GM12878 (cell line): ENCODE results near the gene HDAC8. TPM values are rescaled to one million over a fixed set of nuclear protein-coding genes. Genes with fewer than 3 reads are reported as not detected.

Source experiments
- ATAC-seq: fragments of 200-7000 bp; cut with Tn5 transposase; 3 replicates; pipeline ENCODE4 v1.9.1; 2020; ENCODE audit warnings: mild to moderate bottlenecking, moderate library complexity
- BruUV-seq: library from RNA; stranded (reverse); fragments of 400-500 nt; replicated peaks from 2 replicates; lab custom pipeline; 2021; lab: Mats Ljungman, UMichigan
- CTCF ChIA-PET: fragments of 300-600 bp; sonication (Branson Sonifier 250); formaldehyde crosslinking; extraction: SDS; loops from one replicate; lab custom pipeline; 2021; ENCODE audit warnings: inconsistent platforms; lab: Yijun Ruan, JAX
- POLR2A ChIA-PET: fragments of 350-600 bp; formaldehyde crosslinking; extraction: SDS; loops from one replicate; lab custom pipeline; 2021; ENCODE audit warnings: inconsistent platforms; lab: Charles Lee
- RAD21 ChIA-PET: fragments of 300-600 bp; sonication (Branson Sonifier 250); formaldehyde crosslinking; loops from one replicate; lab custom pipeline; 2023; ENCODE audit warnings: antibody characterized with exemption; ENCODE audit not compliant: unreplicated experiment; lab: Charles Lee
- SMC1A ChIA-PET: fragments of 300-600 bp; sonication (Branson Sonifier 250); formaldehyde crosslinking; loops from one replicate; lab custom pipeline; 2023; ENCODE audit not compliant: unreplicated experiment, uncharacterized antibody; lab: Charles Lee
- DNase-seq: peaks from one replicate; pipeline ENCODE4 v3.0.0-alpha.2; 2011; ENCODE audit warnings: low read depth, low spot score
- FAIRE-seq: peaks from 3 replicates; lab custom pipeline; 2011; peaks lifted over from hg19 to GRCh38; lab: Jason Lieb, UNC
- H2AFZ ChIP-seq: 2 replicates; pipeline ENCODE4 v1.6.0; 2011; ENCODE audit warnings: low read depth, low read length, control low read depth; ENCODE audit not compliant: control insufficient read depth
- H3K27ac ChIP-seq: 2 replicates; pipeline ENCODE4 v1.5.1; 2011; ENCODE audit warnings: control low read depth; ENCODE audit not compliant: control insufficient read depth, insufficient read depth
- H3K27me3 ChIP-seq, 2 experiments: replicated peaks in 1 of 2; 2 replicates each; pipeline versions ENCODE4 v1.6.0 to v1.6.1; 2011; ENCODE audit warnings: low read length in 1 of 2; ENCODE audit not compliant: control insufficient read depth in 2 of 2, insufficient read depth in 2 of 2
- H3K36me3 ChIP-seq, 2 experiments: 2 replicates each; pipeline ENCODE4 v1.5.1; 2011; ENCODE audit warnings: low read length in 1 of 2; ENCODE audit not compliant: control insufficient read depth in 2 of 2, insufficient read depth in 2 of 2
- H3K4me1 ChIP-seq: 2 replicates; pipeline ENCODE4 v1.6.1; 2011; ENCODE audit warnings: mild to moderate bottlenecking, low read length, moderate library complexity, mixed read lengths; ENCODE audit not compliant: control insufficient read depth, insufficient read depth
- H3K4me2 ChIP-seq: 2 replicates; pipeline ENCODE4 v1.6.0; 2011; ENCODE audit warnings: control low read depth; ENCODE audit not compliant: control insufficient read depth, insufficient read depth
- H3K4me3 ChIP-seq: fragments of 200-600 bp; sonication (generic); 2 replicates; pipeline ENCODE4 v1.5.1; 2016
- H3K79me2 ChIP-seq: 2 replicates; pipeline ENCODE4 v1.6.0; 2011; ENCODE audit warnings: low read length; ENCODE audit not compliant: control insufficient read depth, insufficient read depth
- H3K9ac ChIP-seq: 2 replicates; pipeline ENCODE4 v1.8.0; 2011; ENCODE audit warnings: low read length, control low read depth, mixed read lengths; ENCODE audit not compliant: control insufficient read depth, insufficient read depth
- H3K9me3 ChIP-seq: replicated peaks from 3 replicates; pipeline ENCODE4 v1.5.1; 2011; ENCODE audit warnings: mild to moderate bottlenecking, low read length; ENCODE audit not compliant: control insufficient read depth, insufficient read depth
- H4K20me1 ChIP-seq: 2 replicates; pipeline ENCODE4 v1.6.0; 2011; ENCODE audit not compliant: control insufficient read depth, insufficient read depth
- EED ChIP-seq: sonication (generic); IDR thresholded peaks from 2 replicates; pipeline ENCODE4 v1.6.1; 2016; ENCODE audit warnings: antibody characterized with exemption, low read depth
- MYC ChIP-seq: IDR thresholded peaks from 2 replicates; pipeline ENCODE4 v1.6.1; 2011; ENCODE audit warnings: mild to moderate bottlenecking, low read length, moderate library complexity, inconsistent platforms; ENCODE audit not compliant: insufficient read depth, insufficient replicate concordance, insufficient read length, severe bottlenecking
- SIN3A ChIP-seq: IDR thresholded peaks from 2 replicates; pipeline ENCODE4 v1.6.1; 2012; ENCODE audit warnings: low read depth, low read length, improper control_type of control experiment
- SKIL ChIP-seq: fragments of 450-650 bp; IDR thresholded peaks from 2 replicates; pipeline ENCODE4 v1.6.1; 2017; ENCODE audit warnings: mild to moderate bottlenecking, low read depth, inconsistent platforms; ENCODE audit not compliant: poor library complexity, severe bottlenecking
- SMAD5 ChIP-seq: IDR thresholded peaks from 2 replicates; pipeline ENCODE4 v1.6.1; 2016; ENCODE audit warnings: antibody characterized with exemption, low read depth
- WRNIP1 ChIP-seq: IDR thresholded peaks from 2 replicates; pipeline ENCODE4 v1.6.1; 2011; ENCODE audit warnings: low read depth, low read length, improper control_type of control experiment, borderline replicate concordance
- WGBS: methylation state at CpG from one replicate; pipeline ENCODE4 v1.1.6; 2016; ENCODE audit warnings: low lambda C conversion rate; ENCODE audit not compliant: insufficient replicate concordance, insufficient coverage; ENCODE audit errors: missing lambda C conversion rate; 5-methylcytosine and 5-hydroxymethylcytosine counted together
- in situ Hi-C: fragments of 300-500 bp; cut with MboI; formaldehyde crosslinking; loops from 9 replicates; pipeline ENCODE4 v1.14.3; 2018; ENCODE audit warnings: mixed read lengths
- intact Hi-C: fragments of 100-400 bp; cut with micrococcal nuclease; formaldehyde crosslinking; loops from one replicate; pipeline ENCODE4 v1.14.2; 2022; ENCODE audit not compliant: unreplicated experiment
- polyA plus RNA-seq, 11 experiments: library from polyadenylated mRNA; depleted of rRNA in 4 of 11; unstranded in 6 of 11; stranded (reverse) in 5 of 11; fragments of >200 nt; fragmentation: Nextera tagmentation in 4 of 11; fragmentation: Illumina TruSeq in 1 of 11; extraction: Ambion mirVana in 4 of 11; extraction: Trizol in 1 of 11; gene quantifications; 1 replicate in 1 of 11; 2 replicates in 10 of 11; pipeline versions ENCODE4 v1.2.1 to v1.2.3, GENCODE V29; 2011 to 2016; ENCODE audit warnings: inconsistent platforms in 2 of 11, missing spikeins in 2 of 11, low read depth in 1 of 11
- total RNA-seq, 4 experiments: library from RNA; depleted of rRNA in 3 of 4; stranded (reverse); fragments of >200 nt in 3 of 4; fragmentation: Illumina TruSeq in 1 of 4; extraction: Trizol in 1 of 4; gene quantifications; 2 replicates each; pipeline versions ENCODE4 v1.2.1 to v1.2.3, GENCODE V29; 2013 to 2021

Gene HDAC8
- total and polyA plus RNA-seq, 10 of the 15 experiments (the other 5 are each of a cell fraction or from before 2014, with no cell fraction given) = 18.1 to 34.7 (median 29.1) TPM

- TF ChIP-seq MYC (no peak), SKIL (no peak), SIN3A (no peak), SMAD5 (no peak), EED (no peak), WRNIP1 (no peak)
- 40% methylated on average over 2 of the region's 2 CpGs for WGBS
Observed at GRCh38 chrX:72465889-72466288, 106.8 kb downstream of the HDAC8 start.

More at GRCh38 chrX:72465889-72466288, 106.8 kb downstream of the HDAC8 start:
- in situ Hi-C loops = no loop called here
- Histone ChIP-seq H2AFZ (no peak overlapping the region), H3K4me3 (no peak overlapping the region), H3K4me1 (no peaks in the 10 kb centered on the region), H3K4me2 (no peak overlapping the region), H3K27me3 (no peaks in the 10 kb centered on the region), H3K9ac (no peak overlapping the region), H4K20me1 (no peaks in the 10 kb centered on the region), H3K79me2 (no peaks in the 10 kb centered on the region), H3K27ac (no peak overlapping the region), H3K9me3 (no peaks in the 10 kb centered on the region), H3K36me3 (peaks cover 0 to 10% of the 10 kb centered on the region in 2 experiments; a peak in 2 of 4 replicates)
- BruUV-seq = no TSS peak
- ATAC-seq = no peak
- ChIA-PET RAD21 (no interaction called here), CTCF (no interaction called here), SMC1A (no interaction called here), POLR2A (no interaction called here)
- intact Hi-C loops = no loop called here
- DNase-seq = no peak
- no peak for FAIRE-seq
